ENCODE data around the gene JAG1.

DNA sequence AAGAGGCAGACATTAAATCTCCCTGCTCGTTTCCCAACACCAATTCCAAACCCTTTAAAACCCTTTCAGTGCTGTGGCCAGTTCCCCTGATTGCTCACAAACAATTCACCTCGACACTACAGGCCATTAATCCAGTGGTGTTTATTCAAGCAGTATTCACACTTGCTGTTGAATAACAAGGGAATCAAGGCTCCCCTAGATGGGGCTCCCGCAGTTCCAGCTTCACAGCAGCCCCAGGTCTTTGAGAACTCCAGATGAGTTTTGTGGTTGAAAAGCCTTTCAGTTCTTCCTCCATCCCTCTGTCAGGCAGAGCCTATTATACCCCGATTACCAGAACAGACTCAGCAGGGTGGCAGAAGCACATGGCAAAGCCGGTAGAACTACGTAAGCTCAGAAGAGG, 36.2 kb downstream of the JAG1 start:
- TF ChIP-seq, protein P1, sequence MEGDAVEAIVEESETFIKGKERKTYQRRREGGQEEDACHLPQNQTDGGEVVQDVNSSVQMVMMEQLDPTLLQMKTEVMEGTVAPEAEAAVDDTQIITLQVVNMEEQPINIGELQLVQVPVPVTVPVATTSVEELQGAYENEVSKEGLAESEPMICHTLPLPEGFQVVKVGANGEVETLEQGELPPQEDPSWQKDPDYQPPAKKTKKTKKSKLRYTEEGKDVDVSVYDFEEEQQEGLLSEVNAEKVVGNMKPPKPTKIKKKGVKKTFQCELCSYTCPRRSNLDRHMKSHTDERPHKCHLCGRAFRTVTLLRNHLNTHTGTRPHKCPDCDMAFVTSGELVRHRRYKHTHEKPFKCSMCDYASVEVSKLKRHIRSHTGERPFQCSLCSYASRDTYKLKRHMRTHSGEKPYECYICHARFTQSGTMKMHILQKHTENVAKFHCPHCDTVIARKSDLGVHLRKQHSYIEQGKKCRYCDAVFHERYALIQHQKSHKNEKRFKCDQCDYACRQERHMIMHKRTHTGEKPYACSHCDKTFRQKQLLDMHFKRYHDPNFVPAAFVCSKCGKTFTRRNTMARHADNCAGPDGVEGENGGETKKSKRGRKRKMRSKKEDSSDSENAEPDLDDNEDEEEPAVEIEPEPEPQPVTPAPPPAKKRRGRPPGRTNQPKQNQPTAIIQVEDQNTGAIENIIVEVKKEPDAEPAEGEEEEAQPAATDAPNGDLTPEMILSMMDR (IDR thresholded peaks at IDR 0.05; ENCODE audit: insufficient read depth, low read depth, low read length), result no peak
- TF ChIP-seq EZH2 (IDR thresholded peaks at IDR 0.05; ENCODE audit: insufficient read depth, low read length), result no peak

Data from astrocyte (in vitro differentiated cells and primary cell).